K562 treated with DMSO at 1 percent for 4 hours (cell line): Measurements from ENCODE around the gene CTSK. TPM values are rescaled to one million over a fixed set of nuclear protein-coding genes. Genes with fewer than 3 reads are reported as not detected.

ENCODE experiments used
- total RNA-seq: library from RNA; unstranded; fragments of 300-600 nt; gene quantifications from 2 replicates; pipeline ENCODE4 v1.2.3, GENCODE V29; 2022; ENCODE audit not compliant: insufficient read depth

CTSK gene
- 8.9 and 10.8 TPM in 2 replicates for total RNA-seq

GRCh38 chr1:150808121-150808520 lies at the start of gene CTSK:
Gene CTSK (minus strand): TSS chr1:150808260. CDS start chr1:150806805, 1,455 bp downstream.

DNA sequence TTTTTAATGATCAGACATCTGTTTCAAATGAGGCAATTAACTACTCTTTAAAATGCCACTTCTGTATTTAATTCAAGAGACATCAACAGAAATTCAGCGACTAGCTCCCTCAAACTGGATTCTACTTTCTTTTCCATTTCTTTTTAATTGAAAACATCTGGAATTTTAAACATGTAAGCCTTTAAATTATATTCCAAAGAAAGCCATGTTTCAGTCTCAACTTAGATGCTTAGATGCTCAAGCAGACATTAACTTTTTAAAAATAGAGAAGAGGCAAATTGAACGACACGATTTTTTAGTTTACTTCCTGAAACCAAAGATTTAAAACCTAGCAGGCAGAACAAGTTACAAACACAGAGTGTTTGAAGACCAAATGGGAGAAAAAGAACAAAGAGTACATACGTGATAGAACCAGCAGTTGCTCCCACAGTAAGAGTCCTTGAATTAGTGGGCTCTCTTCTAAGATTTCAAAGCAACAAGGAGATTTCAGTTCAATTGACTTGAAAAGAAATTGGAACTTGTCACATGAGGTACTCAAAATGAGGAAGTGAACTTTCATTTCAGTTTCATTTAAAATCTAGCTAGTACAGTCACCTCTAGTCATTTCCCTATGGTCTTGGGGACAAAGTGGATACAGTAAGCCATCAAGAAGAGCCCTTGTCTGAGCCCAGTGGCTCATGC lies 42.6 kb downstream of the CTSK start, which contains the start of gene CTSS:
Gene CTSS (minus strand): TSS at position 483 of the 681 bp plus-strand sequence. CDS start 1,015 bp downstream, outside the sequence.

Other genes starting within 250 kb of the CTSK start
- gene MCL1, start 228.7 kb downstream of the CTSK start, total RNA-seq, result 73.3 and 79.0 TPM in 2 replicates
- 111 and 130 TPM in 2 replicates for gene ENSA, start 178.6 kb downstream of the CTSK start, total RNA-seq
- gene GOLPH3L, start 111.1 kb downstream of the CTSK start, total RNA-seq, result 14.2 and 19.6 TPM in 2 replicates
- gene HORMAD1, start 87.4 kb downstream of the CTSK start, total RNA-seq, result not detected in 2 replicates
- gene CTSS, start 42.5 kb downstream of the CTSK start, total RNA-seq, result 16.7 and 27.0 TPM in 2 replicates
- gene ARNT, start 68.3 kb upstream of the CTSK start, total RNA-seq, result 15.9 and 17.5 TPM in 2 replicates
- not detected in 2 replicates for gene CTXND2, start 78.9 kb upstream of the CTSK start, total RNA-seq
- 12.7 and 16.5 TPM in 2 replicates for gene SETDB1, start 118.1 kb upstream of the CTSK start, total RNA-seq
- gene CERS2, start 166.6 kb upstream of the CTSK start, total RNA-seq, result 178 and 212 TPM in 2 replicates
- 1.9 and 2.9 TPM in 2 replicates for gene ANXA9, start 174.0 kb upstream of the CTSK start, total RNA-seq
- 8.5 and 11.2 TPM in 2 replicates for gene MINDY1, start 198.6 kb upstream of the CTSK start, total RNA-seq
- gene PRUNE1, start 200.2 kb upstream of the CTSK start, total RNA-seq, result 9.7 and 13.9 TPM in 2 replicates
- gene BNIPL, start 228.3 kb upstream of the CTSK start, total RNA-seq, result 0.73 and 2.2 TPM in 2 replicates
- 2.8 and 3.7 TPM in 2 replicates for gene C1orf56, start 239.5 kb upstream of the CTSK start, total RNA-seq